ENCODE measurements around the gene INTS2.

DNA sequence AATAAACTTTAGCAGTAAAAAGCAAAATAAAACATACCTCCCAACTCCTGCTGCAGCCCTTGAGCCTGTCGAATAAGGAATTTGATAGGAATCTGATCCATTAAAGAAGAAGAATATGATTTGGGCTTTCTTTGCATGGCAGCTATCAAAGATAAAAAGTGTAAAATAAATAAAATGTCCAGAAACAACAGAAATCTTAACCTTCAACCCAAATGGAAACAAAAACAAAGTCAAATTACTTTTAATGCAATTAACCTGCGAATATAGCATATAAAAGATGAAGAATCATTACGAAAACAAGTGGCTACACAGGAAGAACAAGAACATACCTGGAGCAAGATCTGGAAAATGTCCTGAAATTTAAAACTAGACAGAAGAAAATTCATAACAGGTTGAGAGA lies 42.9 kb downstream of the INTS2 start:
- no peak for TF ChIP-seq EZH2 (IDR thresholded peaks at IDR 0.05)
- no peak for TF ChIP-seq POLR2AphosphoS5 (IDR thresholded peaks at IDR 0.05; ENCODE audit: borderline replicate concordance, low read depth, low read length)
- TF ChIP-seq FOXP2 (optimal IDR thresholded peaks at IDR 0.05; ENCODE audit: control extremely low read depth, extremely low read length, insufficient read depth): no peak
